GM08714 (cell line): ENCODE data around the gene A1BG.

ENCODE experiments used
- H3K4me3 ChIP-seq: fragments of 200-500 bp; sonication (Bioruptor generic); 2 replicates; pipeline ENCODE4 v1.5.1; 2014; ENCODE audit warnings: mild to moderate bottlenecking, low read length, inconsistent platforms
- ZNF274 ChIP-seq: IDR thresholded peaks from 2 replicates; pipeline ENCODE4 v1.6.1; 2012; ENCODE audit warnings: mild to moderate bottlenecking, low read depth, low read length

The A1BG gene

GRCh38 chr19:58338825-58339558 lies 14.3 kb downstream of the A1BG start:
- no peak for TF ChIP-seq ZNF274
- no peak overlapping the region for H3K4me3 ChIP-seq

- no peak overlapping the region for H3K4me3 ChIP-seq
- no peak for TF ChIP-seq ZNF274
These were observed 15.0 kb downstream of the A1BG start for GRCh38 chr19:58338336-58338735.

- H3K4me3 ChIP-seq, result no peak overlapping the region
- TF ChIP-seq ZNF274, result no peak
These were observed 16.5 kb downstream of the A1BG start for GRCh38 chr19:58336820-58337219.

- no peak overlapping the region for H3K4me3 ChIP-seq
- TF ChIP-seq ZNF274, result no peak
These were observed 17.1 kb downstream of the A1BG start for GRCh38 chr19:58336216-58336615.

- H3K4me3 ChIP-seq, result no peak overlapping the region
- TF ChIP-seq ZNF274, result no peak
These were observed 17.7 kb downstream of the A1BG start for GRCh38 chr19:58335630-58336029.

GRCh38 chr19:58334691-58335249 lies 18.5 kb downstream of the A1BG start:
- H3K4me3 ChIP-seq, result no peak overlapping the region
- TF ChIP-seq ZNF274, result no peak

- no peak overlapping the region for H3K4me3 ChIP-seq
- no peak for TF ChIP-seq ZNF274
These were observed 20.6 kb downstream of the A1BG start for GRCh38 chr19:58332697-58333096.

- H3K4me3 ChIP-seq, result no peak overlapping the region
- TF ChIP-seq ZNF274, result no peak
These were observed 22.8 kb downstream of the A1BG start for GRCh38 chr19:58330458-58330857.

- no peak overlapping the region for H3K4me3 ChIP-seq
- TF ChIP-seq ZNF274, result no peak
These were observed 24.3 kb downstream of the A1BG start for GRCh38 chr19:58328999-58329398.

- peak within 1 kb of the TSS; percentile 71 for H3K4me3 ChIP-seq
- TF ChIP-seq ZNF274, result no peak
These were observed 26.2 kb downstream of the A1BG start, which contains the start of gene ZSCAN22 for GRCh38 chr19:58326914-58327726. TSS of gene ZSCAN22 (plus strand) at chr19:58326994. CDS start at chr19:58334803, 7,809 bp downstream.

- no peak for TF ChIP-seq ZNF274
- H3K4me3 ChIP-seq, result peak overlapping the region; percentile 71
These were observed 26.8 kb downstream of the A1BG start for GRCh38 chr19:58326501-58326913.

- H3K4me3 ChIP-seq, result peak overlapping the region; percentile 71; the same call in 1 of the 2 replicates
- TF ChIP-seq ZNF274, result no peak
These were observed 27.8 kb downstream of the A1BG start for GRCh38 chr19:58325311-58326022.

GRCh38 chr19:58319241-58319640 lies 34.1 kb downstream of the A1BG start:
- no peak overlapping the region for H3K4me3 ChIP-seq
- TF ChIP-seq ZNF274, result no peak

GRCh38 chr19:58318297-58318696 lies 35.0 kb downstream of the A1BG start:
- no peak overlapping the region for H3K4me3 ChIP-seq
- TF ChIP-seq ZNF274, result no peak
